ENCODE results near the gene GOLPH3.
"Not testable (repeated sequence)": the region's sequence is repeated elsewhere in the genome, so short reads cannot be mapped to it uniquely, and the experiment has no call there.

GOLPH3 gene

GRCh38 chr5:32096891-32097595 lies 77.1 kb downstream of the GOLPH3 start:
- DNase-seq = no peak

- no peak for DNase-seq
Observed at GRCh38 chr5:32095261-32095671, 78.9 kb downstream of the GOLPH3 start.

DNA sequence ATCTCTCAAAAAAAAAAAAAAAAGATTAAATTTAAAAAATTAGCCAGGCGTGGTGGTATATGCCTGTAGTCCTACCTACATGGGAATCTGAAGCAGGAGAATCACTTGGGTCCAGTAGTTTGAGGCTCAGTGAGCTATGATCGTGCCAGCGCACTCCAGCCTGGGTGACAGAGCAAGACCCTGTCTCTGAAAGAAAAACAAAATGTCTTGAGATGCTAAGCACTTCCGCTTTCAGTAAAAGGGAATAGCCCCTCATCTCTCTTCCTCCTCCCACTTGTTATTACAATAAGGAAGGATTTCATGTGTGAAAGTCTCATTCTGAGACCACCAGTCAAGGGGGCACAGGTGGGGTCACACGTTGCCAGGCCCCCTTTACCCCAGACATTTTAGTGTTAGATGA lies 79.4 kb downstream of the GOLPH3 start:
- DNase-seq = no peak

- peak; percentile 18 for DNase-seq
Observed at GRCh38 chr5:32092938-32093812, 80.9 kb downstream of the GOLPH3 start.

DNA sequence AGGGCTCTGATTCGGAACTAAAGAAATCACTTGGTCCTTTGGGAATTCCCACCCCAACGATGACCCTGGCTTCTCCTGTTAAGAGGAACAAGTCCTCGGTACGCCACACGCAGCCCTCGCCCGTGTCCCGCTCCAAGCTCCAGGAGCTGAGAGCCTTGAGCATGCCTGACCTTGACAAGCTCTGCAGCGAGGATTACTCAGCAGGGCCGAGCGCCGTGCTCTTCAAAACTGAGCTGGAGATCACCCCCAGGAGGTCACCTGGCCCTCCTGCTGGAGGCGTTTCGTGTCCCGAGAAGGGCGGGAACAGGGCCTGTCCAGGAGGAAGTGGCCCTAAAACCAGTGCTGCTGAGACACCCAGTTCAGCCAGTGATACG lies 83.4 kb downstream of the GOLPH3 start:
- DNase-seq = no peak

DNA sequence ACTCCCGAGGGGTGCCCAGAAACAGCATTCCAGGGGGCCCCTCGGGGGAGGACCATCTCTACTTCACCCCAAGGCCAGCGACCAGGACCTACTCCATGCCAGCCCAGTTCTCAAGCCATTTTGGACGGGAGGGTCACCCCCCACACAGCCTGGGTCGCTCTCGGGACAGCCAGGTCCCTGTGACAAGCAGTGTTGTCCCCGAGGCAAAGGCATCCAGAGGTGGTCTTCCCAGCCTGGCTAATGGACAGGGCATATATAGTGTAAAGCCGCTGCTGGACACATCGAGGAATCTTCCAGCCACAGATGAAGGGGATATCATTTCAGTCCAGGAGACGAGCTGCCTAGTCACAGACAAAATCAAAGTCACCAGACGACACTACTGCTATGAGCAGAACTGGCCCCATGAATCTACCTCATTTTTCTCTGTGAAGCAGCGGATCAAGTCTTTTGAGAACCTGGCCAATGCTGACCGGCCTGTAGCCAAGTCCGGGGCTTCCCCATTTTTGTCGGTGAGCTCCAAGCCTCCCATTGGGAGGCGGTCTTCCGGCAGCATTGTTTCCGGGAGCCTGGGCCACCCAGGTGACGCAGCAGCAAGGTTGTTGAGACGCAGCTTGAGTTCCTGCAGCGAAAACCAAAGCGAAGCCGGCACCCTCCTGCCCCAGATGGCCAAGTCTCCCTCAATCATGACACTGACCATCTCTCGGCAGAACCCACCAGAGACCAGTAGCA lies 83.9 kb downstream of the GOLPH3 start:
- DNase-seq = no peak

DNA sequence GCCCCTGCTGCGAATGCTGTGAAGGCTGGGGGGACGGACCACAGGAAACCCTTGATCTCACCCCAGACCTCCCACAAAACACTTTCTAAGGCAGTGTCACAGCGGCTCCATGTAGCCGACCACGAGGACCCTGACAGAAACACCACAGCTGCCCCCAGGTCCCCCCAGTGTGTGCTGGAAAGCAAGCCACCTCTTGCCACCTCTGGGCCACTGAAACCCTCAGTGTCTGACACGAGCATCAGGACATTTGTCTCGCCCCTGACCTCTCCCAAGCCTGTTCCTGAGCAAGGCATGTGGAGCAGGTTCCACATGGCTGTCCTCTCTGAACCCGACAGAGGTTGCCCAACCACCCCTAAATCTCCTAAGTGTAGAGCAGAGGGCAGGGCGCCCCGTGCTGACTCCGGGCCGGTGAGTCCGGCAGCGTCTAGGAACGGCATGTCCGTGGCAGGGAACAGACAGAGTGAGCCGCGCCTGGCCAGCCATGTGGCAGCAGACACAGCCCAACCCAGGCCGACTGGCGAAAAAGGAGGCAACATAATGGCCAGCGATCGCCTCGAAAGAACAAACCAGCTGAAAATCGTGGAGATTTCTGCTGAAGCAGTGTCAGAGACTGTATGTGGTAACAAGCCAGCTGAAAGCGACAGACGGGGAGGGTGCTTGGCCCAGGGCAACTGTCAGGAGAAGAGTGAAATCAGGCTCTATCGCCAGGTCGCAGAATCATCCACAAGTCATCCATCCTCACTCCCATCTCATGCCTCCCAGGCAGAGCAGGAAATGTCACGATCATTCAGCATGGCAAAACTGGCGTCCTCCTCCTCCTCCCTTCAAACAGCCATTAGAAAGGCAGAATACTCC lies 84.7 kb downstream of the GOLPH3 start:
- no peak for DNase-seq

GRCh38 chr5:32088214-32088613 lies 85.9 kb downstream of the GOLPH3 start:
- DNase-seq = no peak

DNA sequence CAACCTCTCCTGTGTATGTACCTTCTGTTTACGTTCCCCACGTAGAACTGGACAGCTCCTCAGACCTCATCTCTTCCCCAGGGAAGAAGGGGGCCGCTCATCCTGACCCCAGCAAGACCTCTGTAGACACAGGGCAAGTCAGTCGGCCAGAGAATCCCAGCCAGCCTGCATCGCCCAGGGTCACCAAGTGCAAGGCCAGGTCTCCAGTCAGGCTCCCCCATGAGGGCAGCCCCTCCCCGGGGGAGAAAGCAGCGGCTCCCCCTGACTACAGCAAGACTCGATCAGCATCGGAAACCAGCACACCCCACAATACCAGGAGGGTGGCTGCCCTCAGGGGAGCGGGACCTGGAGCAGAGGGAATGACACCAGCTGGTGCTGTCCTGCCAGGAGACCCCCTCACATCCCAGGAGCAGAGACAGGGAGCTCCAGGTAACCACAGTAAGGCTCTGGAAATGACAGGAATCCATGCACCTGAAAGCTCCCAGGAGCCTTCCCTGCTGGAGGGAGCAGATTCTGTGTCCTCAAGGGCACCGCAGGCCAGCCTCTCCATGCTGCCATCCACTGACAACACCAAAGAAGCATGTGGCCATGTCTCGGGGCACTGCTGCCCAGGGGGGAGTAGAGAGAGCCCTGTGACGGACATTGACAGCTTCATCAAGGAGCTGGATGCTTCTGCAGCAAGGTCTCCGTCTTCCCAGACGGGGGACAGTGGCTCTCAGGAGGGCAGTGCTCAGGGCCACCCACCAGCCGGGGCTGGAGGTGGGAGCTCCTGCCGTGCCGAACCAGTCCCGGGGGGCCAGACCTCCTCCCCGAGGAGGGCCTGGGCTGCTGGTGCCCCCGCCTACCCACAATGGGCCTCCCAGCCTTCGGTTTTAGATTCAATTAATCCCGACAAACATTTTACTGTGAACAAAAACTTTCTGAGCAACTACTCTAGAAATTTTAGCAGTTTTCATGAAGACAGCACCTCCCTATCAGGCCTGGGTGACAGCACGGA lies 86.7 kb downstream of the GOLPH3 start:
- no peak for DNase-seq

- DNase-seq = no peak
Observed at GRCh38 chr5:32083981-32084430, 90.1 kb downstream of the GOLPH3 start.

DNA sequence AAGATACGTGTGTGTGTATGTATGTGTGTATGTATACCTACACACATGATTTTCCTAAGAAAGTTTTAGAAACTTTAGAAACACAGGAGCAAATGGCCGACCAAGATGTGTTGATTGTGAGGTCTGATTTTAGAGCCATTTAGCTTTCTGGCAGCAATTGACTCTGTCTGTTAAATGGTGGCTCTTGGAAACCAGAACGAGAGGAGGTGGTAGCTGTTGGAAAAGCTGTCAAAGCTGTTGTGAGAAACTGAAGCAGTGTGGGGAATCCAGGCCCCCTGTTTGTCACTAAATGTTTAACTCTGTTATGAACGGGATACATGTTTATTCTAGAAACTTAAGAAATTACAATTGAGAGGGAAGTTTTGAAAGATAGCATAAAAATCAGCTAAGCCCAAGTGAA lies 91.4 kb downstream of the GOLPH3 start:
- DNase-seq = no peak

DNA sequence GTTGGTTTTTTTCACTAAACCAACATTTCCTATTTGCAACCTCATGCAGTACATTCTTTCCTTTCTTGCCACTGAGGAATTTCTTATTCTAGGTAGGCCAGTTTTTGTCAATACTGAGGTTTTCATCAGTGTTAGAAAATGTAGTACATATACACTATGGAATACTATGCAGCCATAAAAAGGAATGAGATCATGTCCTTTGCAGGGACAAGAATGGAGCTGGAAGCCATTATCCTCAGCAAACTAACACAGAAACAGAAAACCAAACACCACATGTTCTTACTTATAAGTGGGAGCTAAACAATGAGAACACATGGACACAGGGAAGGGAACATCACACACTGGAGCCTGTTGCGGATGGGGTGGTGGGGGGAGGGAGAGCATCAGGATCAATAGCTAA lies 93.6 kb downstream of the GOLPH3 start:
- DNase-seq = not testable (repeated sequence)

DNA sequence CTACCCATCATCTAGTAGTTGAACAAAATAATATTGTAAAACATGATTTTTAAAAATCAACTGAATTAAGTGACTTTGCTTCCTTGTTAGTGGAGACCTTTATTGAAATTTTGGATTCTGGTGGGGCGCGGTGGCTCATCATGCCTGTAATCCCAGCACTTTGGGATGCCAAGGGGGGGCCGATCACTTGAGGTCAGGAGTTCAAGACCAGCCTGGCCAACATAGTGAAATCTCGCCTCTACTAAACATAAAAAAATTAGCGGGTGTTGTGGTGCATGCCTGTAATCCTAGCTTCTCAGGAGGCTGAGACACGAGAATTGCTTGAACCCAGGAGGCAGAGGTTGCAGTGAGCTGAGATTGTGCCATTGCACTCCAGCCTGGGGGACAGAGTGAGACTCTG lies 95.3 kb downstream of the GOLPH3 start:
- DNase-seq = not testable (repeated sequence)

- no peak for DNase-seq
Observed at GRCh38 chr5:32076699-32077695, 97.1 kb downstream of the GOLPH3 start.

All from NCI-H1048 (cell line).